SK-N-SH (cell line): ENCODE data around the gene FBXO34. TPM values are rescaled to one million over a fixed set of nuclear protein-coding genes. Genes with fewer than 3 reads are reported as not detected.

Experiments used
- CTCF ChIA-PET: fragments of 300-600, 350-600 bp; formaldehyde crosslinking; extraction: SDS; loops from one replicate; lab custom pipeline; 2021; lab: Yijun Ruan, JAX
- POLR2A ChIA-PET: fragments of 350-600 bp; sonication (Branson Sonifier 250); formaldehyde crosslinking; extraction: SDS; loops from one replicate; lab custom pipeline; 2020; ENCODE audit warnings: antibody characterized with exemption, inconsistent platforms; lab: Yijun Ruan, JAX
- DNase-seq: peaks from one replicate; pipeline ENCODE4 v3.0.0; 2012
- H2AFZ ChIP-seq: fragments of 200-600 bp; sonication (generic); 2 replicates; pipeline ENCODE4 v1.8.1; 2016; ENCODE audit warnings: antibody characterized with exemption, mild to moderate bottlenecking, low read depth
- H3F3A ChIP-seq: fragments of 200-600 bp; sonication (generic); replicated peaks from 2 replicates; pipeline ENCODE3; 2016; ENCODE audit warnings: antibody characterized with exemption, mild to moderate bottlenecking; ENCODE audit not compliant: insufficient read depth
- H3K27ac ChIP-seq, 2 experiments: fragments of 200-500 bp in 1 of 2; fragments of 200-600 bp in 1 of 2; sonication (Bioruptor generic) in 1 of 2; sonication (generic), shearing (Covaris generic) in 1 of 2; 2 replicates each; pipeline versions ENCODE4 v1.5.1 to v1.6.1; 2014 to 2016; ENCODE audit warnings: low read depth in 2 of 2, inconsistent platforms in 1 of 2, low read length in 1 of 2, mild to moderate bottlenecking in 1 of 2, mixed read lengths in 1 of 2
- H3K27me3 ChIP-seq: fragments of 200-600 bp; sonication (generic), shearing (Covaris generic); 2 replicates; pipeline ENCODE4 v1.6.1; 2016; ENCODE audit warnings: mixed run types; ENCODE audit not compliant: insufficient read depth
- H3K36me3 ChIP-seq, 2 experiments: fragments of 200-500 bp in 1 of 2; fragments of 200-600 bp in 1 of 2; sonication (Bioruptor generic) in 1 of 2; sonication (generic) in 1 of 2; replicated peaks in 1 of 2; 2 replicates each; pipeline versions ENCODE3 to v1.5.1; 2014 to 2016; ENCODE audit warnings: low read length in 1 of 2, mild to moderate bottlenecking in 1 of 2; ENCODE audit not compliant: insufficient read depth in 2 of 2, control insufficient read depth in 1 of 2
- H3K4me1 ChIP-seq, 2 experiments: fragments of 200-500 bp in 1 of 2; fragments of 200-600 bp in 1 of 2; sonication (Bioruptor generic) in 1 of 2; sonication (generic), shearing (Covaris generic) in 1 of 2; 2 replicates each; pipeline versions ENCODE4 v1.5.1 to v1.6.1; 2014 to 2016; ENCODE audit warnings: low read depth in 1 of 2, low read length in 1 of 2, mixed run types in 1 of 2; ENCODE audit not compliant: insufficient read depth in 2 of 2, control insufficient read depth in 1 of 2
- H3K4me2 ChIP-seq: fragments of 200-600 bp; sonication (generic), shearing (Covaris generic); 2 replicates; pipeline ENCODE4 v1.6.1; 2017; ENCODE audit warnings: mixed run types
- H3K4me3 ChIP-seq, 2 experiments: fragments of 200-500 bp in 1 of 2; fragments of 200-600 bp in 1 of 2; sonication (Bioruptor generic) in 1 of 2; sonication (generic), shearing (Covaris generic) in 1 of 2; 2 replicates each; pipeline versions ENCODE4 v1.5.1 to v1.8.1; 2014 to 2016; ENCODE audit warnings: low read depth in 2 of 2, inconsistent platforms in 1 of 2, low read length in 1 of 2, mild to moderate bottlenecking in 1 of 2, mixed read lengths in 1 of 2, moderate library complexity in 1 of 2
- H3K79me2 ChIP-seq: fragments of 200-600 bp; sonication (generic); 2 replicates; pipeline ENCODE4 v1.8.1; 2017; ENCODE audit warnings: mild to moderate bottlenecking; ENCODE audit not compliant: insufficient read depth
- H3K9ac ChIP-seq: fragments of 200-600 bp; sonication (generic); 2 replicates; pipeline ENCODE4 v1.6.1; 2017; ENCODE audit warnings: mixed run types
- H3K9me2 ChIP-seq: fragments of 200-600 bp; sonication (generic); 2 replicates; pipeline ENCODE4 v1.6.1; 2017; ENCODE audit warnings: mixed run types
- H3K9me3 ChIP-seq: fragments of 200-600 bp; sonication (generic); 2 replicates; pipeline ENCODE4 v1.6.1; 2017; ENCODE audit warnings: mixed run types, mild to moderate bottlenecking, moderate library complexity
- H4K20me1 ChIP-seq: fragments of 200-600 bp; sonication (generic); 2 replicates; pipeline ENCODE4 v1.6.1; 2017; ENCODE audit warnings: mild to moderate bottlenecking, mixed run types; ENCODE audit not compliant: insufficient read depth
- EP300 ChIP-seq, 2 experiments: IDR thresholded peaks; 2 replicates each; pipeline versions ENCODE4 v1.4.0 to v1.6.1; 2012; ENCODE audit warnings: borderline replicate concordance in 1 of 2, low read depth in 1 of 2, low read length in 1 of 2
- GATA2 ChIP-seq: sonication (generic); formaldehyde crosslinking; IDR thresholded peaks from 2 replicates; pipeline ENCODE4 v1.5.0; 2020; ENCODE audit warnings: mild to moderate bottlenecking, missing genetic modification reagents
- IRF3 ChIP-seq: fragments of 150-350 bp; IDR thresholded peaks from 2 replicates; pipeline ENCODE4 v1.6.1; 2016; ENCODE audit warnings: mild to moderate bottlenecking, low read depth, low read length
- MAX ChIP-seq: IDR thresholded peaks from 2 replicates; pipeline ENCODE4 v1.4.0; 2012; ENCODE audit warnings: low read depth
- MEF2A ChIP-seq: IDR thresholded peaks from 2 replicates; pipeline ENCODE4 v1.4.0; 2012; ENCODE audit warnings: low read depth, borderline replicate concordance
- NRF1 ChIP-seq: IDR thresholded peaks from 2 replicates; pipeline ENCODE4 v1.6.1; 2012; ENCODE audit warnings: low read depth, mild to moderate bottlenecking, low read length
- POLR2AphosphoS5 ChIP-seq: IDR thresholded peaks from 2 replicates; pipeline ENCODE4 v1.6.1; 2012; ENCODE audit warnings: low read depth, low read length
- RCOR1 ChIP-seq: fragments of 150-350 bp; IDR thresholded peaks from 2 replicates; pipeline ENCODE4 v1.6.1; 2017; ENCODE audit warnings: antibody characterized with exemption, low read length
- RXRA ChIP-seq: IDR thresholded peaks from 2 replicates; pipeline ENCODE4 v1.4.0; 2012; ENCODE audit warnings: low read depth, mild to moderate bottlenecking, borderline replicate concordance
- SIN3A ChIP-seq: IDR thresholded peaks from 2 replicates; pipeline ENCODE4 v1.6.1; 2012; ENCODE audit warnings: low read depth, mild to moderate bottlenecking, low read length, moderate library complexity, borderline replicate concordance
- SMC3 ChIP-seq: IDR thresholded peaks from 2 replicates; pipeline ENCODE4 v1.6.1; 2012; ENCODE audit warnings: low read depth, low read length, improper control_type of control experiment
- USF1 ChIP-seq: IDR thresholded peaks from 2 replicates; pipeline ENCODE4 v1.4.0; 2012; ENCODE audit warnings: low read depth, borderline replicate concordance
- ZBTB33 ChIP-seq: IDR thresholded peaks from 2 replicates; pipeline ENCODE4 v1.4.0; 2012; ENCODE audit warnings: low read depth, borderline replicate concordance
- WGBS: methylation state at CpG from one replicate; pipeline ENCODE4 v1.1.6; 2017; ENCODE audit warnings: low lambda C conversion rate; 5-methylcytosine and 5-hydroxymethylcytosine counted together
- polyA plus RNA-seq, 3 experiments: library from polyadenylated mRNA; depleted of rRNA; stranded (reverse); fragments of >200 nt; gene quantifications; 2 replicates each; pipeline ENCODE4 v1.2.3, GENCODE V29; 2012

The FBXO34 gene
- polyA plus RNA-seq, 1 of the 3 experiments (the other 2 are of a cell fraction): 10.0 TPM

- Histone ChIP-seq H3K4me1 (peaks cover 4 to 5% of the 10 kb centered on the region in 2 experiments; a peak in 3 of 4 replicates), H3F3A (no peaks in the 10 kb centered on the region), H4K20me1 (0 out of 2 replicates have a peak, but pooled peaks cover 3% of the 10 kb centered on the region), H3K4me2 (no peak overlapping the region), H3K4me3 (no peak overlapping the region), H2AFZ (no peak overlapping the region), H3K36me3 (no peaks in the 10 kb centered on the region), H3K27ac (no peak overlapping the region), H3K9ac (no peak overlapping the region), H3K27me3 (no peaks in the 10 kb centered on the region), H3K9me2 (no peaks in the 10 kb centered on the region), H3K9me3 (no peaks in the 10 kb centered on the region)
- DNase-seq: no peak
- 67% methylated on average over 3 of the region's 3 CpGs for WGBS
- POLR2A ChIA-PET: no interaction called here
- CTCF ChIA-PET: interaction anchor here (0.6 to 2.6 kb wide), 4 partner anchors 9 to 86 kb away, joined by 3 to 8 read pairs (median 5); no protein-coding TSS in a partner anchor
- TF ChIP-seq SMC3 (no peak), GATA2 (CRISPR knock-in tag) (no peak), SIN3A (no peak), EP300 (IDR thresholded peaks at IDR 0.05; ENCODE audit: borderline replicate concordance in 1 of 2, low read depth in 1 of 2, low read length in 1 of 2) (no peak), MEF2A (no peak), IRF3 (no peak), MAX (no peak), ZBTB33 (no peak), RXRA (no peak), RCOR1 (no peak), USF1 (no peak), NRF1 (no peak), POLR2AphosphoS5 (no peak)
- TF ChIP-seq, all 33 proteins: peak for 0
- peaks cover 12% of the 10 kb centered on the region for H3K79me2 ChIP-seq
These were observed 3.4 kb upstream of the FBXO34 start for GRCh38 chr14:55267820-55268219.
